LHCN-M2 (cell line): ENCODE results near the gene IFI30. TPM values are rescaled to one million over a fixed set of nuclear protein-coding genes. Genes with fewer than 3 reads are reported as not detected.
"Not testable (repeated sequence)": the region's sequence is repeated elsewhere in the genome, so short reads cannot be mapped to it uniquely, and the experiment has no call there.

ENCODE experiments used
- DNase-seq: peaks from one replicate; pipeline ENCODE4 v3.0.0-alpha.2; 2012; ENCODE audit warnings: low read depth
- total RNA-seq: library from RNA; depleted of rRNA; stranded (reverse); fragments of >200 nt; gene quantifications from 2 replicates; pipeline ENCODE4 v1.2.3, GENCODE V29; 2014

Gene IFI30
- total RNA-seq, 1 experiment from 2014 or later: 13.0 TPM

DNA sequence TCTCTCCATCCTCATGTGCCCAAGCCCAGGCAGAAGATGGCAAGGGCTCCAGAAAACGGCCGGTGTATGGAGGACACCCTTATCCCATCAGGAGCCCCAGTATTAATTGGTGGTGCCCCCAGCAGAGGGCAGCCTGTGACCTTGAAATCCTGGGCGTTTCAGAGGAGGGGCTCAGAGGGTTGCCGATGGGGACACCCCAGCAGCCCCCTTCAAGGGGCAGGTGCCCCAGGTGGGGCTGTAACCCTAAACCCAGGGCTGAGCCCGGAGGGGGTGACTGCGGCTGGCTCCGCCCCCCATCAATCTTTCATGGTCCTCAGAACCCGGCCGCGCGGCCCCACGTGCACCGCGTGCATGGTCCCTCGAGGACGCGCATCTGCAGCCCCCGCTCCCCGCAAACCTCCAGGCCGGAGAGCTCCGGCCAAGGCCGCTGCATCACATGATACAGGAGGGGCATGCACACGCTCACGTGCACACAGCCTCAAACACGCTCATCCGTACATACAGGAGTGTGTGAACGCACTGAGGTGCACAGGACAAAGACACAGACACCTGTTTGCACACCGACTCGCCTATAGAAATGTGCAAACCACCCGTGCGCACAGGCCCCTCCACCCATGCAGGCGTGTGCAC lies 29.3 kb downstream of the IFI30 start:
- peak; percentile 23 for DNase-seq

- DNase-seq: no peak
Observed at GRCh38 chr19:18203408-18203862, 29.8 kb downstream of the IFI30 start.

DNA sequence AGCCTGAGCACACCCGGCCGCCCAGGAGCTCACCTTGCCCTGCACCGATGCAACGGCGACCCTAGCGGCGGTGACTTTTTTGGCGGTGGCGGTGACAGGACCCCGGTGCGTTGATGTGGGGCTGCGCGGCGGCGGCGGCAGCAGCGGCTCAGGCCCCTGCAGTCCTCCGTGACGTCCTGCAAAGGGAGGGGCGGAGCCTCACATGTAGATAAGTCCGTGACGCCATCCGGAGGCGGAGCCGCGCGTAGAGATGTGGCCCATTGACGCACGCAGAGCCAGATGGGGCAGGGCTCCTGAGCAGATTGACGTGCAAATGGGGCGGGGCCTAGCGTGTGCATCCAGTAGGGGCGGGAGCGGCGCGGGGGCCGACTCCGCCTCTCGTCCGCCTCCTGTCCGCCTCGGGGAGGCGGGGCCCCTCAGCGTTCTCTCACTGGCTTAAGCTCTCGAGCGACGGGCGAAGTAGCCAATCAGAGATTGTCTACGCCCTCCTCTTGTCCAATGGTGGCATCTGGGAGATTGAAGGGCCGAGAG lies 30.3 kb downstream of the IFI30 start, which contains the start of gene RAB3A:
Gene RAB3A (minus strand): TSS at position 180 of the 531 bp plus-strand sequence. CDS start 1,302 bp downstream, outside the sequence.
- DNase-seq: peak; percentile 100

GRCh38 chr19:18204394-18205199 lies 31.0 kb downstream of the IFI30 start:
- DNase-seq: no peak

GRCh38 chr19:18205200-18205892 lies 31.7 kb downstream of the IFI30 start:
- DNase-seq: peak; percentile 70

GRCh38 chr19:18206018-18206417 lies 32.4 kb downstream of the IFI30 start:
- no peak for DNase-seq

- DNase-seq: peak; percentile 86
Observed at GRCh38 chr19:18208098-18208951, 34.7 kb downstream of the IFI30 start.

- not testable (repeated sequence) for DNase-seq
Observed at GRCh38 chr19:18209912-18210311, 36.3 kb downstream of the IFI30 start.

DNA sequence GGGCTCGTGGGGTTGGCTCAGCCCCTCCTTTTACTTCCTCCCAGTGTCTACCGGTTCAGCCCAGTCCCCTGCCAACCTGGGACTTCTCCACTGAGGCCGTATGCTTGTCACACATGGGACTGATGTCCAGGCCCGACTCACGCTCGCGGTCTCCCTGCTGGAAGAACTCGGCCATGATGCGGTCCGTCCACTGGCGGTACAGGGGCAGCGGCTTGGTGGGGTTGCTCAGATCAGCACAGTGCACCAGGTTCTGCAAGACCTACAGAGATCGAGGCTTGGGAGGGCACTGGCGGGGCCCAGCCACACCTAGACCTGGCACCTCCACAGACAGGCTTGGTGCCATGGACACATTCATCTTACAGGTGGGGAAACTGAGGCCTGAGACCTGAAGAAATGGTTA lies 38.1 kb downstream of the IFI30 start:
- no peak for DNase-seq

DNA sequence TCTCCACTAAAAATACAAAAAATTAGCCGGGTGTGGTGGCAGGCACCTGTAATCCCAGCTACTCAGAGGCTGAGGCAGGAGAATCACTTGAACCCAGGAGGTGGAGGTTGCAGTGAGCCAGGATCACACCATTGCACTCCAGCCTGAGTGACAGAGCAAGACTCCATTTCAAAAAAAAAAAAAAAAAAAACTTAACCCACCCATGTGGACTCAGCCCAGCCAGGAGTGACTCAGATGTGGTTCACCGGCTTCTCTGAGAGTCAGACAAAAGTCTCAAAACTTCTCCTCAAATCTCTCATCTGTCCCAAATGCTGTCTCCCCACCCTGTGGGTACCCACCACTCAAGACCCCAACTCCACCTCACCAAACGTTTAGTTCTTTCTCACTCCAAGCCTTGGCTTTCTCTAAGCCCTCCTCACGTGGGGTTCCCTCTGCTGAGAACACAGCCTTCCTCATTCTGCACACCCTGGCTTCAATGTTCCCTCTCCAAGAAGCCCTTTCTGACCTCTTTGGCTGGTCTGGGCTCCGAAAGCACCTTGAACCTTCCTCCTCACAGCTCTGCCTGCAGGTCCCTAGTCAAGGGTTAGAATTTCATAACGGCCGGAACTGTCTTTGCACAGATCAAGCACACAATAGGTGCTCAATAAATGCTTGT lies 41.3 kb downstream of the IFI30 start:
- DNase-seq: peak; percentile 55

GRCh38 chr19:18216789-18217188 lies 43.2 kb downstream of the IFI30 start:
- no peak for DNase-seq

- DNase-seq: no peak
Observed at GRCh38 chr19:18218159-18218558, 44.5 kb downstream of the IFI30 start.

- no peak for DNase-seq
Observed at GRCh38 chr19:18218600-18218999, 45.0 kb downstream of the IFI30 start.

DNA sequence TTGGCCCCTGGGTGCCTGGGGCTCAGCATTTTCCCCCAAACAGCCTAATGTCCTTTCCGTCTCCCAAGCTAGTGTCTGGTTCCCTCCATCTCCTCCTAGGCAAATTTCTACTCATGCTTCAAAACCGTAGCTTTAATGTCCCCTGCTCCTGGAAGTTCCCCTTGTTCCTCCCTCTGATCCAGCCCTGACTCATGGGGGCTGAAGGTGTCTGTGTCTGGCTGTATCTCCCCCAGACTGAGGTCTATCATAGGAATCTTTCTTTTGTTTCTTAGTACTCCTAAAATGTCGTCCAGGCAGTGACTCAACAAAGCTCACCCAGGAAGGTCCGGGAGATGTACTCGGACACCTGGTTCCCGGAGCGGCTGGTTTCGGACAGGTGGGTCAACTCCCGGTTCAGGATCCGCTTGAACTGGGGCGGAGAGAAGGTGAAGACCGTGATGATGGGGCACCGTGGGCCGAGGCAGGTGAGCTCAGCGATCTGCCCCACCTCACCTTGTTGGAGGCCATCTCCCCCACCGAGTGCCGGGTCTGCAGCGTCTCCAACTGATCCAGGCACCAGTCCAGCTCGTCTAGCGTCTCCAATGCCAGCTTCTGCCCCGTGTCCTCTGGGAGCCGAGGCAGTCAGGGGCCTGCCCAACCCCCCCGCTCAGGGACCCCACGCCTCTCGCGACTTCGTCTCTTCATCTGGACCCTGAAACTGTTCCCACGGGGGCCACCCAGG lies 46.5 kb downstream of the IFI30 start:
- no peak for DNase-seq

DNA sequence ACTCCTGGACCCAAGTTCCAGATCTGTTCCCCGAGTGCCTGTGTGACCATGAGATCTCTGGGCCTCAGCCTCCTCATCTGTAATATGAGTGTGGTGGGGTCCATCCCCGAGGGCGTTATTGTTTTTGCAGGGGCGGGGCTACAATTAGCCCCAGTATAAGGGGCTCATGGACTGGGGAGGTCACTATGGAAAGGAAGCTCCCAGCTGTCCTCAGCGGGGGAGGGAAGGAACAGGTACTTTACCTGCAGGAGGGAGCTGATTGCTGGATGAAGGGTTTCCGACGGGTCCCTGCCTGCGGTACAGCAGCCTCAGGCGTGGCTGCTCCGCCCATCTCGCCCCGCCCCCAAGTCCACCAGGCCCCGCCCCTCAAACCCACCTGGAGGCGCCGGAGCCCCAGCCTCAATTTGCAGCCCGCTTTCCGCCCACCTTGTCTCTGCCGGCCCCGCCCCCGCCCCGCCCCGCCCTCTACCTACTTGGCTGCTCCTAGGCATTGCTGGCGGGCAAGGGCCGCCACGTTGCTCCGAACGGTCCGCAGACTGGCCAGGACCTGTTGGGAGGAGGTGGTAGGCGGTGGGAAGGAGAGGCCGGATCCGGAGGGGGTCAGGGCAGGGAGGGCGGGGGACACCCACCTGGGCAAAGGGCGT lies 47.1 kb downstream of the IFI30 start:
- no peak for DNase-seq

GRCh38 chr19:18221815-18222725 lies 48.5 kb downstream of the IFI30 start:
- DNase-seq: no peak

GRCh38 chr19:18223860-18224524 lies 50.4 kb downstream of the IFI30 start:
- peak; percentile 12 for DNase-seq
